ENCODE measurements around the gene BRD4.

Gene BRD4

GRCh38 chr19:15288146-15288963, 44.0 kb downstream of the BRD4 start:
- DNase-seq: peak; percentile 52

- no peak for DNase-seq
These were observed 44.8 kb downstream of the BRD4 start for GRCh38 chr19:15287496-15287895.

- no peak for DNase-seq
These were observed 45.5 kb downstream of the BRD4 start for GRCh38 chr19:15286688-15287365.

- DNase-seq: no peak
These were observed 46.3 kb downstream of the BRD4 start for GRCh38 chr19:15285896-15286591.

GRCh38 chr19:15284896-15285295, 47.4 kb downstream of the BRD4 start:
- no peak for DNase-seq

- no peak for DNase-seq
These were observed 48.2 kb downstream of the BRD4 start for GRCh38 chr19:15284091-15284490.

GRCh38 chr19:15283141-15283883, 49.0 kb downstream of the BRD4 start:
- DNase-seq: no peak

GRCh38 chr19:15282311-15282705, 50.0 kb downstream of the BRD4 start:
- DNase-seq: no peak

GRCh38 chr19:15280915-15281683, 51.2 kb downstream of the BRD4 start:
- peak; percentile 84 for DNase-seq

GRCh38 chr19:15280048-15280725, 52.2 kb downstream of the BRD4 start:
- no peak for DNase-seq

- no peak for DNase-seq
These were observed 52.9 kb downstream of the BRD4 start for GRCh38 chr19:15279326-15279904.

GRCh38 chr19:15276620-15277215, 55.6 kb downstream of the BRD4 start:
- DNase-seq: no peak

GRCh38 chr19:15274477-15274876, 57.9 kb downstream of the BRD4 start:
- DNase-seq: no peak

GRCh38 chr19:15269806-15270205, 62.5 kb downstream of the BRD4 start:
- DNase-seq: no peak

GRCh38 chr19:15268928-15269253, 63.4 kb downstream of the BRD4 start:
- DNase-seq: no peak

- no peak for DNase-seq
These were observed 64.0 kb downstream of the BRD4 start for GRCh38 chr19:15268192-15268927.

- no peak for DNase-seq
These were observed 65.7 kb downstream of the BRD4 start for GRCh38 chr19:15266683-15267082.

- DNase-seq: no peak
These were observed 66.5 kb downstream of the BRD4 start for GRCh38 chr19:15265850-15266248.

GRCh38 chr19:15265214-15265849, 67.0 kb downstream of the BRD4 start:
- no peak for DNase-seq

- DNase-seq: no peak
These were observed 67.5 kb downstream of the BRD4 start for GRCh38 chr19:15264933-15265206.

Measured in NCI-H2171 (cell line).